GM23338 (cell line): Measurements from ENCODE around the gene SPATS2. TPM values are rescaled to one million over a fixed set of nuclear protein-coding genes. Genes with fewer than 3 reads are reported as not detected.

Experiments used
- ATAC-seq: fragments of 200-7000 bp; cut with Tn5 transposase; 3 replicates; pipeline ENCODE4 v1.9.1; 2020
- DNase-seq: peaks from one replicate; pipeline ENCODE4 v3.0.0-alpha.2; 2015; ENCODE audit warnings: low spot score
- H2AFZ ChIP-seq: fragments of 200-600 bp; sonication (generic); 2 replicates; pipeline ENCODE4 v1.8.0; 2016; ENCODE audit warnings: antibody characterized with exemption, mild to moderate bottlenecking, moderate library complexity
- H3F3A ChIP-seq: fragments of 200-600 bp; sonication (generic); replicated peaks from 2 replicates; pipeline ENCODE4 v1.8.0; 2017; ENCODE audit warnings: antibody characterized with exemption, mixed run types, low read depth
- H3K27ac ChIP-seq: fragments of 200-600 bp; sonication (generic); 2 replicates; pipeline ENCODE4 v1.6.1; 2016; ENCODE audit warnings: low read depth
- H3K27me3 ChIP-seq: fragments of 200-600 bp; sonication (generic); 2 replicates; pipeline ENCODE4 v1.8.0; 2016; ENCODE audit warnings: mild to moderate bottlenecking, mixed run types, moderate library complexity; ENCODE audit not compliant: insufficient read depth
- H3K36me3 ChIP-seq: fragments of 200-600 bp; sonication (generic); 2 replicates; pipeline ENCODE4 v1.8.0; 2016; ENCODE audit warnings: mild to moderate bottlenecking; ENCODE audit not compliant: insufficient read depth
- H3K4me1 ChIP-seq: fragments of 200-600 bp; sonication (generic); 2 replicates; pipeline ENCODE4 v1.8.0; 2016; ENCODE audit warnings: mild to moderate bottlenecking, moderate library complexity; ENCODE audit not compliant: insufficient read depth
- H3K4me2 ChIP-seq: fragments of 200-600 bp; sonication (generic); 2 replicates; pipeline ENCODE4 v1.7.1; 2017; ENCODE audit warnings: mixed run types
- H3K4me3 ChIP-seq: fragments of 200-600 bp; sonication (generic); 2 replicates; pipeline ENCODE4 v1.6.1; 2016; ENCODE audit warnings: mixed run types
- H3K79me2 ChIP-seq: fragments of 200-600 bp; sonication (generic); replicated peaks from 2 replicates; pipeline ENCODE4 v1.8.0; 2017; ENCODE audit warnings: mild to moderate bottlenecking; ENCODE audit not compliant: insufficient read depth
- H3K9me2 ChIP-seq: fragments of 200-600 bp; sonication (generic); 2 replicates; pipeline ENCODE4 v1.8.0; 2017; ENCODE audit not compliant: insufficient read depth
- H4K20me1 ChIP-seq: fragments of 200-600 bp; sonication (generic); replicated peaks from 2 replicates; pipeline ENCODE4 v1.8.0; 2017; ENCODE audit warnings: mild to moderate bottlenecking; ENCODE audit not compliant: insufficient read depth
- H3K27ac Mint-ChIP-seq: 2 replicates; pipeline ENCODE4 v1.8.0; 2020; ENCODE audit warnings: inconsistent platforms, mild to moderate bottlenecking, moderate library complexity, mixed read lengths
- H3K27me3 Mint-ChIP-seq: 3 replicates; pipeline ENCODE4 v1.8.0; 2022; ENCODE audit warnings: low read depth, mild to moderate bottlenecking, moderate library complexity, mixed read lengths, inconsistent platforms; ENCODE audit not compliant: insufficient read depth, poor library complexity
- H3K36me3 Mint-ChIP-seq: 3 replicates; pipeline ENCODE4 v1.8.0; 2021; ENCODE audit warnings: low read depth, mild to moderate bottlenecking, inconsistent platforms, moderate library complexity, mixed read lengths
- H3K4me1 Mint-ChIP-seq: 3 replicates; pipeline ENCODE4 v1.8.0; 2020; ENCODE audit warnings: mild to moderate bottlenecking, inconsistent platforms, mixed read lengths
- H3K4me3 Mint-ChIP-seq: 3 replicates; pipeline ENCODE4 v1.8.0; 2021; ENCODE audit warnings: moderate library complexity, mild to moderate bottlenecking, inconsistent platforms, mixed read lengths
- H3K9me3 Mint-ChIP-seq: 3 replicates; pipeline ENCODE4 v1.8.0; 2020; ENCODE audit warnings: moderate library complexity, mild to moderate bottlenecking, inconsistent platforms, mixed read lengths
- STAT1 ChIP-seq: IDR thresholded peaks from one replicate; pipeline ENCODE4 v1.6.1; 2016; ENCODE audit warnings: antibody characterized with exemption; ENCODE audit not compliant: unreplicated experiment
- ZNF114 ChIP-seq: fragments of 250-450 bp; sonication (Bioruptor Pico); IDR thresholded peaks from 2 replicates; pipeline ENCODE4 v1.5.0; 2020; ENCODE audit warnings: mild to moderate bottlenecking, moderate library complexity
- ZNF331 ChIP-seq: fragments of 250-450 bp; sonication (Bioruptor Pico); IDR thresholded peaks from 2 replicates; pipeline ENCODE4 v1.5.0; 2020; ENCODE audit warnings: low read depth, mild to moderate bottlenecking, moderate library complexity
- polyA plus RNA-seq: library from polyadenylated mRNA; unstranded; fragments of >200 nt; fragmentation: Nextera tagmentation; extraction: Ambion mirVana; gene quantifications from 2 replicates; pipeline ENCODE4 v1.2.1, GENCODE V29; 2016
- total RNA-seq: library from RNA; depleted of rRNA; stranded (reverse); fragments of >200 nt; shearing (Covaris generic); gene quantifications from 2 replicates; pipeline ENCODE4 v1.2.3, GENCODE V29; 2014
- TF ChIP-seq, protein P1 (sequence below), 2 experiments: fragments of 200-600 bp in 1 of 2; sonication (generic) in 1 of 2; conservative IDR thresholded peaks; 2 replicates each; pipeline versions ENCODE4 v1.5.1 to v1.6.1; 2016 to 2017; ENCODE audit warnings: antibody characterized with exemption in 2 of 2, low read depth in 2 of 2, mild to moderate bottlenecking in 2 of 2, moderate library complexity in 1 of 2
- TF ChIP-seq, protein P2 (sequence below): IDR thresholded peaks from 2 replicates; pipeline ENCODE4 v1.6.1; 2016; ENCODE audit warnings: antibody characterized with exemption
- TF ChIP-seq, protein P3 (sequence below): IDR thresholded peaks from one replicate; pipeline ENCODE4 v1.6.1; 2018; ENCODE audit warnings: antibody characterized with exemption; ENCODE audit not compliant: unreplicated experiment
- TF ChIP-seq, protein P4 (sequence below): fragments of 250-450 bp; sonication (Bioruptor Pico); IDR thresholded peaks from 2 replicates; pipeline ENCODE4 v1.5.0; 2020; ENCODE audit warnings: mild to moderate bottlenecking, moderate library complexity

SPATS2 gene
- total and polyA plus RNA-seq, 2 experiments from 2014 or later, result 20.6 to 61.0 TPM

GRCh38 chr12:49369411-49370145, 2.3 kb downstream of the SPATS2 start:
- Histone ChIP-seq H3K79me2 (peaks cover 62% of the 10 kb centered on the region), H2AFZ (no peak overlapping the region), H3K27ac (no peak overlapping the region), H3K4me3 (no peak overlapping the region), H3K4me2 (peak overlapping the region; percentile 87), H3K36me3 (no peaks in the 10 kb centered on the region), H4K20me1 (peaks cover 10% of the 10 kb centered on the region), H3K27me3 (peaks cover 13% of the 10 kb centered on the region), H3K9me2 (no peaks in the 10 kb centered on the region), H3K4me1 (peaks cover 16% of the 10 kb centered on the region), H3F3A (peaks cover 9% of the 10 kb centered on the region)
- DNase-seq, result peak; percentile 73
- peaks cover 9% of the 10 kb centered on the region; the same call in 2 of the 3 replicates for H3K36me3 Mint-ChIP-seq
- peaks cover 13% of the 10 kb centered on the region for H3K27me3 Mint-ChIP-seq
- H3K4me3 Mint-ChIP-seq, result peak overlapping the region; percentile 25; the same call in 1 of the 3 replicates
- ATAC-seq, result peak; percentile 2; the same call in 1 of the 3 replicates
- H3K9me3 Mint-ChIP-seq, result no peaks in the 10 kb centered on the region
- TF ChIP-seq, protein P1, sequence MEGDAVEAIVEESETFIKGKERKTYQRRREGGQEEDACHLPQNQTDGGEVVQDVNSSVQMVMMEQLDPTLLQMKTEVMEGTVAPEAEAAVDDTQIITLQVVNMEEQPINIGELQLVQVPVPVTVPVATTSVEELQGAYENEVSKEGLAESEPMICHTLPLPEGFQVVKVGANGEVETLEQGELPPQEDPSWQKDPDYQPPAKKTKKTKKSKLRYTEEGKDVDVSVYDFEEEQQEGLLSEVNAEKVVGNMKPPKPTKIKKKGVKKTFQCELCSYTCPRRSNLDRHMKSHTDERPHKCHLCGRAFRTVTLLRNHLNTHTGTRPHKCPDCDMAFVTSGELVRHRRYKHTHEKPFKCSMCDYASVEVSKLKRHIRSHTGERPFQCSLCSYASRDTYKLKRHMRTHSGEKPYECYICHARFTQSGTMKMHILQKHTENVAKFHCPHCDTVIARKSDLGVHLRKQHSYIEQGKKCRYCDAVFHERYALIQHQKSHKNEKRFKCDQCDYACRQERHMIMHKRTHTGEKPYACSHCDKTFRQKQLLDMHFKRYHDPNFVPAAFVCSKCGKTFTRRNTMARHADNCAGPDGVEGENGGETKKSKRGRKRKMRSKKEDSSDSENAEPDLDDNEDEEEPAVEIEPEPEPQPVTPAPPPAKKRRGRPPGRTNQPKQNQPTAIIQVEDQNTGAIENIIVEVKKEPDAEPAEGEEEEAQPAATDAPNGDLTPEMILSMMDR (conservative IDR thresholded peaks at IDR 0.05; ENCODE audit: low read depth in 2 of 2), result peak; percentile 20 to 45; a peak in 2 of 4 replicates
- TF ChIP-seq, protein P2, sequence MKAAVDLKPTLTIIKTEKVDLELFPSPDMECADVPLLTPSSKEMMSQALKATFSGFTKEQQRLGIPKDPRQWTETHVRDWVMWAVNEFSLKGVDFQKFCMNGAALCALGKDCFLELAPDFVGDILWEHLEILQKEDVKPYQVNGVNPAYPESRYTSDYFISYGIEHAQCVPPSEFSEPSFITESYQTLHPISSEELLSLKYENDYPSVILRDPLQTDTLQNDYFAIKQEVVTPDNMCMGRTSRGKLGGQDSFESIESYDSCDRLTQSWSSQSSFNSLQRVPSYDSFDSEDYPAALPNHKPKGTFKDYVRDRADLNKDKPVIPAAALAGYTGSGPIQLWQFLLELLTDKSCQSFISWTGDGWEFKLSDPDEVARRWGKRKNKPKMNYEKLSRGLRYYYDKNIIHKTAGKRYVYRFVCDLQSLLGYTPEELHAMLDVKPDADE, result no peak
- H3K4me1 Mint-ChIP-seq, result peaks cover 31% of the 10 kb centered on the region
- no peak overlapping the region for H3K27ac Mint-ChIP-seq

DNA sequence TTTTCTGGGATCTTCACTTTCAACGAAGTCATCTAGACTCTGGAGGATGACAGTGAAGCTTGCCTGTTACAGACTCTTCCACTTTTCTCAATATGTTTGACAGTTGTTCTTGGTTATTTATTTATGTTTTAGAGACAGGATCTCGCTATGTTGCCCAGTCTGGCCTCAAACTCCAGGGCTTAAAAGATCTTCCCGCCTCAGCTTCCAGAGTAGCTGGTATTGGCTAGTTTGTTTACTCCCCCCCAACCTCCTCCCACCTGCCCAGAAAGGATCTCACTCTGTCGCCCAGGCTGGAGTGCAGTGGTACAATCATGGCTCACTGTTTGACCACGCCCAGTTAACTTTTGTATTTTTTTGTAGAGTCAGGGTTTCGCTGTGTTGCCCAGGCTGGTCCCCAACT, 3.3 kb downstream of the SPATS2 start:
- no peak overlapping the region for H3K27ac Mint-ChIP-seq
- no peak for TF ChIP-seq ZNF331
- no peak for TF ChIP-seq ZNF114
- TF ChIP-seq STAT1, result no peak
- TF ChIP-seq, protein P3, sequence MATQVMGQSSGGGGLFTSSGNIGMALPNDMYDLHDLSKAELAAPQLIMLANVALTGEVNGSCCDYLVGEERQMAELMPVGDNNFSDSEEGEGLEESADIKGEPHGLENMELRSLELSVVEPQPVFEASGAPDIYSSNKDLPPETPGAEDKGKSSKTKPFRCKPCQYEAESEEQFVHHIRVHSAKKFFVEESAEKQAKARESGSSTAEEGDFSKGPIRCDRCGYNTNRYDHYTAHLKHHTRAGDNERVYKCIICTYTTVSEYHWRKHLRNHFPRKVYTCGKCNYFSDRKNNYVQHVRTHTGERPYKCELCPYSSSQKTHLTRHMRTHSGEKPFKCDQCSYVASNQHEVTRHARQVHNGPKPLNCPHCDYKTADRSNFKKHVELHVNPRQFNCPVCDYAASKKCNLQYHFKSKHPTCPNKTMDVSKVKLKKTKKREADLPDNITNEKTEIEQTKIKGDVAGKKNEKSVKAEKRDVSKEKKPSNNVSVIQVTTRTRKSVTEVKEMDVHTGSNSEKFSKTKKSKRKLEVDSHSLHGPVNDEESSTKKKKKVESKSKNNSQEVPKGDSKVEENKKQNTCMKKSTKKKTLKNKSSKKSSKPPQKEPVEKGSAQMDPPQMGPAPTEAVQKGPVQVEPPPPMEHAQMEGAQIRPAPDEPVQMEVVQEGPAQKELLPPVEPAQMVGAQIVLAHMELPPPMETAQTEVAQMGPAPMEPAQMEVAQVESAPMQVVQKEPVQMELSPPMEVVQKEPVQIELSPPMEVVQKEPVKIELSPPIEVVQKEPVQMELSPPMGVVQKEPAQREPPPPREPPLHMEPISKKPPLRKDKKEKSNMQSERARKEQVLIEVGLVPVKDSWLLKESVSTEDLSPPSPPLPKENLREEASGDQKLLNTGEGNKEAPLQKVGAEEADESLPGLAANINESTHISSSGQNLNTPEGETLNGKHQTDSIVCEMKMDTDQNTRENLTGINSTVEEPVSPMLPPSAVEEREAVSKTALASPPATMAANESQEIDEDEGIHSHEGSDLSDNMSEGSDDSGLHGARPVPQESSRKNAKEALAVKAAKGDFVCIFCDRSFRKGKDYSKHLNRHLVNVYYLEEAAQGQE, result no peak
- TF ChIP-seq, protein P4, sequence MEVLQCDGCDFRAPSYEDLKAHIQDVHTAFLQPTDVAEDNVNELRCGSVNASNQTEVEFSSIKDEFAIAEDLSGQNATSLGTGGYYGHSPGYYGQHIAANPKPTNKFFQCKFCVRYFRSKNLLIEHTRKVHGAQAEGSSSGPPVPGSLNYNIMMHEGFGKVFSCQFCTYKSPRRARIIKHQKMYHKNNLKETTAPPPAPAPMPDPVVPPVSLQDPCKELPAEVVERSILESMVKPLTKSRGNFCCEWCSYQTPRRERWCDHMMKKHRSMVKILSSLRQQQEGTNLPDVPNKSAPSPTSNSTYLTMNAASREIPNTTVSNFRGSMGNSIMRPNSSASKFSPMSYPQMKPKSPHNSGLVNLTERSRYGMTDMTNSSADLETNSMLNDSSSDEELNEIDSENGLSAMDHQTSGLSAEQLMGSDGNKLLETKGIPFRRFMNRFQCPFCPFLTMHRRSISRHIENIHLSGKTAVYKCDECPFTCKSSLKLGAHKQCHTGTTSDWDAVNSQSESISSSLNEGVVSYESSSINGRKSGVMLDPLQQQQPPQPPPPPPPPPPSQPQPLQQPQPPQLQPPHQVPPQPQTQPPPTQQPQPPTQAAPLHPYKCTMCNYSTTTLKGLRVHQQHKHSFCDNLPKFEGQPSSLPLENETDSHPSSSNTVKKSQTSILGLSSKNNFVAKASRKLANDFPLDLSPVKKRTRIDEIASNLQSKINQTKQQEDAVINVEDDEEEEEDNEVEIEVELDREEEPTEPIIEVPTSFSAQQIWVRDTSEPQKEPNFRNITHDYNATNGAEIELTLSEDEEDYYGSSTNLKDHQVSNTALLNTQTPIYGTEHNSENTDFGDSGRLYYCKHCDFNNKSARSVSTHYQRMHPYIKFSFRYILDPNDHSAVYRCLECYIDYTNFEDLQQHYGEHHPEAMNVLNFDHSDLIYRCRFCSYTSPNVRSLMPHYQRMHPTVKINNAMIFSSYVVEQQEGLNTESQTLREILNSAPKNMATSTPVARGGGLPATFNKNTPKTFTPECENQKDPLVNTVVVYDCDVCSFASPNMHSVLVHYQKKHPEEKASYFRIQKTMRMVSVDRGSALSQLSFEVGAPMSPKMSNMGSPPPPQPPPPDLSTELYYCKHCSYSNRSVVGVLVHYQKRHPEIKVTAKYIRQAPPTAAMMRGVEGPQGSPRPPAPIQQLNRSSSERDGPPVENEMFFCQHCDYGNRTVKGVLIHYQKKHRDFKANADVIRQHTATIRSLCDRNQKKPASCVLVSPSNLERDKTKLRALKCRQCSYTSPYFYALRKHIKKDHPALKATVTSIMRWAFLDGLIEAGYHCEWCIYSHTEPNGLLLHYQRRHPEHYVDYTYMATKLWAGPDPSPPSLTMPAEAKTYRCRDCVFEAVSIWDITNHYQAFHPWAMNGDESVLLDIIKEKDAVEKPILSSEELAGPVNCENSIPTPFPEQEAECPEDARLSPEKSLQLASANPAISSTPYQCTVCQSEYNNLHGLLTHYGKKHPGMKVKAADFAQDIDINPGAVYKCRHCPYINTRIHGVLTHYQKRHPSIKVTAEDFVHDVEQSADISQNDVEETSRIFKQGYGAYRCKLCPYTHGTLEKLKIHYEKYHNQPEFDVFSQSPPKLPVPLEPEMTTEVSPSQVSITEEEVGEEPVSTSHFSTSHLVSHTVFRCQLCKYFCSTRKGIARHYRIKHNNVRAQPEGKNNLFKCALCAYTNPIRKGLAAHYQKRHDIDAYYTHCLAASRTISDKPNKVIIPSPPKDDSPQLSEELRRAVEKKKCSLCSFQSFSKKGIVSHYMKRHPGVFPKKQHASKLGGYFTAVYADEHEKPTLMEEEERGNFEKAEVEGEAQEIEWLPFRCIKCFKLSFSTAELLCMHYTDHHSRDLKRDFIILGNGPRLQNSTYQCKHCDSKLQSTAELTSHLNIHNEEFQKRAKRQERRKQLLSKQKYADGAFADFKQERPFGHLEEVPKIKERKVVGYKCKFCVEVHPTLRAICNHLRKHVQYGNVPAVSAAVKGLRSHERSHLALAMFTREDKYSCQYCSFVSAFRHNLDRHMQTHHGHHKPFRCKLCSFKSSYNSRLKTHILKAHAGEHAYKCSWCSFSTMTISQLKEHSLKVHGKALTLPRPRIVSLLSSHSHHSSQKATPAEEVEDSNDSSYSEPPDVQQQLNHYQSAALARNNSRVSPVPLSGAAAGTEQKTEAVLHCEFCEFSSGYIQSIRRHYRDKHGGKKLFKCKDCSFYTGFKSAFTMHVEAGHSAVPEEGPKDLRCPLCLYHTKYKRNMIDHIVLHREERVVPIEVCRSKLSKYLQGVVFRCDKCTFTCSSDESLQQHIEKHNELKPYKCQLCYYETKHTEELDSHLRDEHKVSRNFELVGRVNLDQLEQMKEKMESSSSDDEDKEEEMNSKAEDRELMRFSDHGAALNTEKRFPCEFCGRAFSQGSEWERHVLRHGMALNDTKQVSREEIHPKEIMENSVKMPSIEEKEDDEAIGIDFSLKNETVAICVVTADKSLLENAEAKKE, result no peak

More for the DNA sequence above, 3.3 kb downstream of the SPATS2 start:
- DNase-seq, result no peak
- H3K4me3 Mint-ChIP-seq, result no peak overlapping the region
- Histone ChIP-seq H3K9me2 (no peaks in the 10 kb centered on the region), H3K4me1 (peaks cover 16% of the 10 kb centered on the region), H3K79me2 (peaks cover 63% of the 10 kb centered on the region), H3K4me2 (no peak overlapping the region), H3K36me3 (no peaks in the 10 kb centered on the region), H3K4me3 (no peak overlapping the region), H3K27ac (no peak overlapping the region), H2AFZ (no peak overlapping the region), H4K20me1 (peaks cover 10% of the 10 kb centered on the region), H3K27me3 (peaks cover 4% of the 10 kb centered on the region), H3F3A (peaks cover 9% of the 10 kb centered on the region)
- peaks cover 14% of the 10 kb centered on the region for H3K27me3 Mint-ChIP-seq
- no peak for ATAC-seq
- H3K9me3 Mint-ChIP-seq, result no peaks in the 10 kb centered on the region
- H3K36me3 Mint-ChIP-seq, result peaks cover 9% of the 10 kb centered on the region; the same call in 2 of the 3 replicates
- peaks cover 30% of the 10 kb centered on the region for H3K4me1 Mint-ChIP-seq
